LNCaP clone FGC (cell line): ENCODE results near the gene EPHX1.
"Not testable (repeated sequence)": the region's sequence is repeated elsewhere in the genome, so short reads cannot be mapped to it uniquely, and the experiment has no call there.

ENCODE experiments used
- DNase-seq: peaks from one replicate; pipeline ENCODE4 v3.0.0-alpha.2; 2011; ENCODE audit warnings: low read depth
- H3K4me3 ChIP-seq: 2 replicates; pipeline ENCODE4 v1.5.1; 2011; ENCODE audit warnings: mild to moderate bottlenecking, low read depth, low read length, control low read depth
- CTCF ChIP-seq: IDR thresholded peaks from 2 replicates; pipeline ENCODE4 v1.5.1; 2012; ENCODE audit warnings: mild to moderate bottlenecking; ENCODE audit not compliant: control insufficient read depth, insufficient read depth; ENCODE audit errors: extremely low read depth

Gene EPHX1

GRCh38 chr1:225885336-225885735 is 75.4 kb downstream of the EPHX1 start:
- no peak overlapping the region for H3K4me3 ChIP-seq
- DNase-seq, result no peak
- TF ChIP-seq CTCF, result no peak

DNA sequence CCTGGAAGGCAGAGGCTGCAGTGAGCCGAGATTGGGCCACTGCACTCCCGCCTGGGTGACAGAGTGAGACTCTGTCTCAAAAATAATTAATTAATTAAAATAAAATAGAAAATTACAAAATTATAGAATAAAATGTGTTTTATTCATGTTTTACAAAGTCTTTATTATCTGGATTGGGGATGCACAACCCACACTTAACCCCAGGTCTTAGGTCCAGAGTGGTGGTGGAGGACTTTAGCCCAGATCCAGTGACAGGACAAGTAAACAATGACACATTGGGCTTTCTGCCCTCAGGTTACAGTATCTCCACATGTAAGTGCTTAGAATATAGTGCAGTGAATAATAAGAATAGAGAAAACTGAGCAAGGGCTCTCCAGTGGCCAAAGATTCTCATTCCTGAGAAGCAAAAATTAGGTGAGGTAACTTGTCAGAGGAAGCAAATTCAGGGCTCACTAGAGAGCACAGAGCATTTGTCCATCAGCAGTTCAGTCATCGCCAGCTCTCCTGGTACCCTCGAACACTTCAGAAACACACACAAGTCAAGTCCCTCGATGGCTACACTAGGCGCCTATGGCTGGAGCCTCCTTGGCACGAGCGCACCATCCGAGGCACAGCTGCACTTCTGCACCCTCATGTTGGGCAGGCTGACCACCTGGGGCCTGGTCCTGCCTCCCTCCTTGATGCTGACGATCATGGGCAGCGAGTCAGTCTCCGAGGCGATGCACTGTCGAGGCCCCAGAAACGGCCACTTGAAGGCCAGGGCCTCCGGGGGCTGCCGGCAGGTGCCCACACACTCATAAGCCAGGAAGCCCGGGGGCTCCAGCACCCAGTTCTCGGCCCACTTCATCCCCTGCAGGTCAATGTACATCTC is 76.5 kb downstream of the EPHX1 start:
- H3K4me3 ChIP-seq, result no peak overlapping the region
- no peak for TF ChIP-seq CTCF
- DNase-seq, result no peak

DNA sequence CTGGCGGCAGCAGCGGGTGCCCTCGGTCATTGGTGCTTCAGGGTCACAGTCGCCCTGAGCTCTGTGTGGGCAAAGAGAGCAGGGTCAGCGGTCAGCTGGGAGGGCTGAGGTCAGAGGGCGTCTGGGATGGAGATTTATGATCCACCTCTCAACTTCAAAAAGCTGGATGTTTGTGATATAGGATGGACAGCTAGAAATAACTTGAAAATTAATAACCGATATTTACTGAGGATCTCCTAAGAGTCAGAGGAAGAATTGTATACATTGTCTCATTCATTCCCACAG is 77.0 kb downstream of the EPHX1 start:
- TF ChIP-seq CTCF, result no peak
- no peak overlapping the region for H3K4me3 ChIP-seq
- no peak for DNase-seq

DNA sequence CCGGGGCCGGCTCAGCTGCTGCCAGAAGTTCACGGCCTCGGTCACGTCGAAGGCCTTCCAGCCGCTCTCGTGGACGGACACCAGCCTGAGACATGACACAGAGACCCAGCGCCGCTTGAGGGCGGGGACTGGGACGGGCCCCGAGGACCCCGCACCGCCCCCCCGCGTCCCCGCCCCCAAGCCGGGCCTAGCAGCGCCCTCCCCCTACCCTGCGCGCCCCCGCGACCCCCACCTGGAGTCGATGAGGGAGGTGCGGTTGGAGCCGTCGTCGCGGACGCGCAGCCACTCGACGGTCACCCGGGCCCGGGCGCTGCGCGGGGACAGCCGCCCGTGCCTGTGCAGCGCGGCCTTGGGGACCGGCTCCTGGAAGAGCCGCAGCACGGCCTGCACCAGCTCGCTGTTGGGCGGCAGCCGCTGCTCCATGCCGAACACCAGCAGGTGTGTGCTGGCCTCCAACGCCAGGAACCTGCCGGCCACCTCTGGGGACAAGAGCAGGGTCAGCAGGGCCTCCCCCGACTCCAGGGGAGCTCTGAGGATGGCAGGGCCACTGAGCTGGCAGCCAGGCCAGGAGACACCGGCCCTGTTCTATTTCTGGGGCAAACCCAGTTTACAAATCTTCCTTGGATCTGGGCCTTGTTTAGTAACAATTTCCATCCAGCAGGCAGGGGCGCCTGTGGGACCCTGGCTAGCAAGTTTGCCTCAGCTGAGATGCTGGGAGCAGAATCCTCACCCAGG is 77.8 kb downstream of the EPHX1 start:
- not testable (repeated sequence) for DNase-seq, H3K4me3 ChIP-seq

DNA sequence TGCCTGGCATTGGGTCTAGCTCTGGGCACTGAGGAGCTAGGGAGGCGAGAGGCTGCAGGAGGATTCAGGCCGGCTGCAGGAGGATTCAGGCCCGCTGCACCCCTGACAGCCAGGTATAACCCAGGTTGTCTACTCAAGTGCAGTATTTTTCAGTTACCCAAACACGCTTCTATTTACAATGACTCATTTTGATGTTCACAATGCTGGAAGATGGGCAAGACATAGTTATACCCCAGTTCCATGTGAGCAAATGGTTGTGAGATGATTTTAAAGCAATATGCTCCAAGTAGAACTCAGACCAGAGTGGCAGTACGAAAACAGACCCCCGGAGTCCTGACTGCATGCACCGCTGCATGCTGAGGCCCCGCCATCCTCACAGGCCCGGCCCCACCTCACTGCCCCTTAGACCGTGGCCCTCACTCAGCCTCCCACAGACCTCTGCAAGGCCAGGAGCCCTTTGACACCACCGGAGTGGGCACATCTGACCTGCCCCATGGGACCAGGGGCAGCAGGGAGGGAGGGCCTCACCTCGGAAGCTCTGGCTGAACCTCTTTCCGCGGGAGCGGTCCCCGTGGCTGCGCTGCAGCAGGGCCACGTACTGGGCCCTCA is 78.5 kb downstream of the EPHX1 start:
- no peak overlapping the region for H3K4me3 ChIP-seq
- TF ChIP-seq CTCF, result no peak
- no peak for DNase-seq

GRCh38 chr1:225888898-225889601 is 79.1 kb downstream of the EPHX1 start, which contains the start of gene LEFTY1:
Gene LEFTY1 (minus strand): TSS chr1:225889146. CDS start chr1:225889066, 80 bp downstream.
- no peak for DNase-seq
- H3K4me3 ChIP-seq, result no peak within 1 kb of the TSS
- no peak for TF ChIP-seq CTCF

- H3K4me3 ChIP-seq, result no peak overlapping the region
- no peak for DNase-seq
- TF ChIP-seq CTCF, result no peak
These were observed 79.8 kb downstream of the EPHX1 start for GRCh38 chr1:225889743-225890142.
